Skeletal muscle tissue (tissue), 4 donors: Measurements from ENCODE around the gene CARD11. TPM values are rescaled to one million over a fixed set of nuclear protein-coding genes. Genes with fewer than 3 reads are reported as not detected.

Source experiments
- H3K27ac ChIP-seq: one replicate; pipeline ENCODE4 v1.7.0; 2013; ENCODE audit warnings: mild to moderate bottlenecking, low read depth, low read length, inconsistent platforms
- H3K27me3 ChIP-seq, 3 donors: one replicate each; pipeline ENCODE4 v1.7.0; 2013; ENCODE audit warnings: low read length in 3 of 3; ENCODE audit not compliant: control insufficient read depth in 3 of 3, insufficient read depth in 3 of 3
- H3K36me3 ChIP-seq, 3 donors: one replicate each; pipeline ENCODE4 v1.7.0; 2013; ENCODE audit warnings: low read length in 3 of 3; ENCODE audit not compliant: control insufficient read depth in 3 of 3, insufficient read depth in 3 of 3
- H3K4me1 ChIP-seq, 3 donors: one replicate each; pipeline ENCODE4 v1.7.0; 2013; ENCODE audit warnings: low read length in 3 of 3, mild to moderate bottlenecking in 3 of 3; ENCODE audit not compliant: control insufficient read depth in 3 of 3, insufficient read depth in 3 of 3
- H3K4me3 ChIP-seq, 3 donors: one replicate each; pipeline ENCODE4 v1.7.0; 2013; ENCODE audit warnings: low read length in 3 of 3
- H3K9ac ChIP-seq, 3 donors: one replicate each; pipeline ENCODE4 v1.7.0; 2013; ENCODE audit warnings: low read length in 3 of 3, mild to moderate bottlenecking in 3 of 3, moderate library complexity in 2 of 3, low read depth in 1 of 3
- H3K9me3 ChIP-seq, 3 donors: one replicate each; pipeline ENCODE4 v1.7.0; 2013; ENCODE audit warnings: low read length in 3 of 3; ENCODE audit not compliant: control insufficient read depth in 3 of 3
- total RNA-seq: library from RNA; depleted of rRNA; stranded (reverse); fragments of >200 nt; gene quantifications from one replicate; pipeline ENCODE4 v1.2.3, GENCODE V29; 2014
- donor health status: Osteomylitis.

CARD11 gene
- total RNA-seq, 1 donor from 2014 or later, result 1.0 TPM

GRCh38 chr7:2866601-2867000 is 177.1 kb downstream of the CARD11 start:
- no peak overlapping the region for H3K9ac ChIP-seq
- H3K9me3 ChIP-seq, result no peaks in the 10 kb centered on the region
- no peak overlapping the region for H3K4me3 ChIP-seq
- H3K36me3 ChIP-seq, result no peaks in the 10 kb centered on the region
- H3K27me3 ChIP-seq, result peaks cover 0 to 5% (median 0%) of the 10 kb centered on the region in 3 donors
- H3K4me1 ChIP-seq, result peaks cover 16 to 21% (median 20%) of the 10 kb centered on the region in 3 donors
- no peak overlapping the region for H3K27ac ChIP-seq

GRCh38 chr7:2864999-2865670 is 178.5 kb downstream of the CARD11 start:
- H3K36me3 ChIP-seq, result no peaks in the 10 kb centered on the region
- no peak overlapping the region for H3K27ac ChIP-seq
- no peaks in the 10 kb centered on the region for H3K9me3 ChIP-seq
- H3K4me1 ChIP-seq, result peaks cover 18 to 21% (median 20%) of the 10 kb centered on the region in 3 donors
- no peaks in the 10 kb centered on the region for H3K27me3 ChIP-seq
- no peak overlapping the region for H3K4me3 ChIP-seq
- H3K9ac ChIP-seq, result no peak overlapping the region

DNA sequence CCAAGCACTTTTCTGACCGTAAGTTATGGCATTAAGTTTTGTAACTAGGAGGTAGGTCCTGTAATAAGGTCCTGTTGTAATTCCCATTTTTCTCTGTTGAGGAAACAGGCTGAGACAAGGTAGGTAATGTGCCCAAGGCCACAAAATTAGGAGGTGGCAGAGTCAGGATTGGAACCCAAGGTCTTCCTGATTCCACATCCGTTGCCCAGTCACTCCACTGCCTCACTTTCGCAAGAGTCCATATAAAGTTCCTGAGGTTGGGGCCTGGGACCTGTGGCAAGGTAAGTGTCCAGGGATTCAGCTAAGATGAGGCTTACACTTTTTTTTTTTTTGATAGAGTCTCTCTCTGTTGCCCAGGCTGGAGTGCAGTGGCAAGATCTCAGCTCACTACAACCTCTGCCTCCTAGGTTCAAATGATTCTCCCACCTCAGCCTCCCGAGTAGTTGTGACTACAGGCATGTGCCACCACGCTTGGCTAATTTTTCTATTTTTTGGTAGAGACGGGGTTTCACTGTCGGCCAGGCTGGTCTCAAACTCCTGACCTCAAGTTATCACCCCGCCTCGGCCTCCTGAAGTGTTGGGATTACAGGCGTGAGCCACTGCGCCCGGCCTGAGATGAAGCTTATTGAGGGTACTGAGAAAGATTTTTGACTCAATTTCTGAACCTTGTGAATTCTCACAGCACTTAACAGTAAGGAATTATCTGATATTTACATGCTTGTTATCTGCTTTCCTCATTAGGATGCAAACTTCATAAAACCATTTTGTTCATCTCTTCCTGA is 179.3 kb downstream of the CARD11 start:
- Histone ChIP-seq H3K4me1 (peaks cover 18 to 21% (median 20%) of the 10 kb centered on the region in 3 donors), H3K36me3 (no peaks in the 10 kb centered on the region), H3K9me3 (no peaks in the 10 kb centered on the region), H3K27me3 (no peaks in the 10 kb centered on the region), H3K27ac (peak overlapping the region; percentile 89), H3K4me3 (peak overlapping the region in 2 of 3 donors; percentile 11 to 35), H3K9ac (peak overlapping the region in 1 of 3 donors; percentile 66)

DNA sequence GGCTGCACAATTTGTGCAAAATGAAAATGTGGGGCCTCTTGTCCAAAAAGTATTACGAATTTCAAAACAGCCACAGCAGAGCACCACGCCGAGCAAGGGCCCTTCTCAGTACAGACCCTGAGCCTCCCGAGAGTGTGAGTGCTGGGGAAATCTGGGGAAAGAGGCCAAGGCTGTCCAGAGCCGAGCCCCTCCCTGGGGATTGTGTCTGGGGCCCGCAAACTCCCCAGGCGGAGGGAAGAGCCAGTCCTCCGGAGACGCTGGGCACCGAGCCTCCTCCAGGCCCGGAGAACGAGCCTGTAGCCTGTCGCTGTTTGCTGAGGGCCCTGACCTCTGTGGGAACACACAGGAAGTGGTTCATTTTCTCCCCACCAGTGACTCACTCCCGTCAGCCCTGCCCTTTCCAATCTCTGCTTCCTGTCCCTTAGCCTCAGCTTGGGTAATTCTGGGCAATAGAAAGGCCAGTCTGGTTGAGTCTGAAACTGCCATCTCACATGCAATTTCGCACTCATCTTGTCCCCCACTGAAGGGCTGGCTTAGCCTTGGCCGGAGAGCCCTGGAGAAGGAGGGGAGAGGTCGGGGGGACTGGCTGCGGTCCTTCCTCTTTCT is 180.1 kb downstream of the CARD11 start:
- H3K27me3 ChIP-seq, result no peaks in the 10 kb centered on the region
- H3K4me3 ChIP-seq, result peak overlapping the region in 2 of 3 donors; percentile 11 to 35
- H3K4me1 ChIP-seq, result peaks cover 18 to 21% (median 20%) of the 10 kb centered on the region in 3 donors
- H3K9ac ChIP-seq, result peak overlapping the region; percentile 56 to 66 (median 59)
- H3K36me3 ChIP-seq, result no peaks in the 10 kb centered on the region
- no peaks in the 10 kb centered on the region for H3K9me3 ChIP-seq
- H3K27ac ChIP-seq, result peak overlapping the region; percentile 89

- Histone ChIP-seq H3K27me3 (no peaks in the 10 kb centered on the region), H3K4me3 (no peak overlapping the region), H3K9me3 (no peaks in the 10 kb centered on the region), H3K27ac (peak overlapping the region; percentile 89), H3K9ac (peak overlapping the region; percentile 56 to 66 (median 59)), H3K36me3 (no peaks in the 10 kb centered on the region), H3K4me1 (peaks cover 18 to 21% (median 20%) of the 10 kb centered on the region in 3 donors)
Measured at GRCh38 chr7:2862831-2863361, 180.8 kb downstream of the CARD11 start.

DNA sequence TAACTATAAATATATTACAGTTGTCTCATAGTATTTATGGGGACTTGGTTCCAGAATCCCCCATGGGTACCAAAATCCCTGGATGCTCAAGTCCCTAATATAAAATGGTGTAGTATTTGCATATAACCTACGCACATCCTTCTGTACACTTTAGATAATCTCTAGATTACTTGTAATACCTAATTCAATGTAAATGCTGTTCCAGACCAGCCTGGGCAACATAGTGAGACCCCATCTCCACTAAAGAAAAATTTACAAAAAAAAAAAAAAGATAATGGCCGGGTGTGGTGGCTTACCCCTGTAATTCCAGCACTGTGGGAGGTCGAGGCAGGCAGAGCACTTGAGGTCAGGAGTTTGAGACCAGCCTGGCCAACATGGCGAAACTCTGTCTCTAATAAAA is 182.2 kb downstream of the CARD11 start:
- Histone ChIP-seq H3K9me3 (no peaks in the 10 kb centered on the region), H3K27me3 (no peaks in the 10 kb centered on the region), H3K4me1 (peaks cover 20 to 21% (median 20%) of the 10 kb centered on the region in 3 donors), H3K27ac (no peak overlapping the region), H3K9ac (no peak overlapping the region), H3K4me3 (no peak overlapping the region), H3K36me3 (no peaks in the 10 kb centered on the region)

DNA sequence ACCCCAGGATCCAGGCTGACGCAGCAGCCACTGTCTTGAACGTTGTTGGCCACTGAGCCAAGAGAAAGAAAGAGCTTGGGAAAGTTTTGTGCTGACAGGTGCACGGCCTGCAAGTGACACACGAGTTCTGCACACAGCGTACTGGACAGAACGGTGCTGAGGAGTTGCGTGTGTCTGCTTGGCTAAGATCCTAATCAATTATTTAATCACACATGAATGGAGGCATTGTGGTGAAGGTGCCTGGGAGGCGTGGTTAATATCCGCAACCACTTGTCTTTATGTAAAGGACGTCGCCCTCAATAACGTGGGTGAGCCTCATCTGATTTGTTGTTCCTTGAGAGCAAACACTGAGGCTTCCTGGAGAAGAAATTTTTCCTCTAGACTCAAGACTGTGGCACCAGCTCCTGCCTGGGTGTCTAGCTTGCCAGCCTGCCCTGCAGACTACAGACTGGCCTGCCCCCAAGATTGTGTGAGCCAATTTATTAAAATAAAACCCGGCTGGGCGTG is 183.0 kb downstream of the CARD11 start:
- H3K9ac ChIP-seq, result no peak overlapping the region
- H3K36me3 ChIP-seq, result no peaks in the 10 kb centered on the region
- H3K4me1 ChIP-seq, result peaks cover 20 to 26% (median 24%) of the 10 kb centered on the region in 3 donors
- H3K4me3 ChIP-seq, result no peak overlapping the region
- H3K9me3 ChIP-seq, result no peaks in the 10 kb centered on the region
- H3K27me3 ChIP-seq, result no peaks in the 10 kb centered on the region
- no peak overlapping the region for H3K27ac ChIP-seq

DNA sequence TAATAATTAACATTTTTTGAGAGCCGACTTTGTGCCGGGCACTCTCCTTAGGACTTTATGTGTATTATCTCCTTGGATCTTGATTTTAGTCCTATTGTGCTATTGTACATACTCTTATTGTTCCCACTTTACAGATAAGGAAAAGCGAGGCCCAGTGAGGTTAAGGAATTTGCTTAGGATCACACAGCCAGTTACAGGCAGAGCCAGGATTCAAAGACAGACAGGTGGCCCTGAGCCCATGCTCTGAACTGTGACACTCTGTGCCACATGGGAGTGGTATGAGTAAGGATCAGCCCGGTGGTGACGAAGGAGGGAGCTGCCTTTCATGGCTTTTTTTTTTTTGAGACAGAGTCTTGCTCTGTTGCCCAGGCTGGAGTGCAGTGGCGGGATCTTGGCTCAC is 183.7 kb downstream of the CARD11 start:
- no peak overlapping the region for H3K27ac ChIP-seq
- peaks cover 20 to 26% (median 24%) of the 10 kb centered on the region in 3 donors for H3K4me1 ChIP-seq

GRCh38 chr7:2858621-2859020 is 185.0 kb downstream of the CARD11 start:
- Histone ChIP-seq H3K9ac (no peak overlapping the region), H3K4me3 (no peak overlapping the region), H3K4me1 (peaks cover 11 to 19% (median 16%) of the 10 kb centered on the region in 3 donors), H3K27ac (no peak overlapping the region), H3K36me3 (no peaks in the 10 kb centered on the region), H3K9me3 (no peaks in the 10 kb centered on the region), H3K27me3 (no peaks in the 10 kb centered on the region)

More for the DNA sequence above, 183.7 kb downstream of the CARD11 start:
- Histone ChIP-seq H3K9ac (no peak overlapping the region), H3K27me3 (no peaks in the 10 kb centered on the region), H3K9me3 (no peaks in the 10 kb centered on the region), H3K36me3 (no peaks in the 10 kb centered on the region), H3K4me3 (no peak overlapping the region)
